HepG2 (cell line): ENCODE measurements around the gene GLYATL1B. TPM values are rescaled to one million over a fixed set of nuclear protein-coding genes. Genes with fewer than 3 reads are reported as not detected.
"Not testable (repeated sequence)": the region's sequence is repeated elsewhere in the genome, so short reads cannot be mapped to it uniquely, and the experiment has no call there.

Source experiments
- ATAC-seq: fragments of 200-7000 bp; cut with Tn5 transposase; 3 replicates; pipeline ENCODE4 v1.9.1; 2020; ENCODE audit warnings: mild to moderate bottlenecking, moderate library complexity
- BruUV-seq: library from RNA; stranded (reverse); fragments of 400-500 nt; replicated peaks from 2 replicates; lab custom pipeline; 2021; lab: Mats Ljungman, UMichigan
- CTCF ChIA-PET: fragments of 300-600 bp; formaldehyde crosslinking; extraction: SDS; loops from one replicate; lab custom pipeline; 2021; ENCODE audit warnings: low total read pairs, inconsistent platforms, low intra/inter-chr PET ratio; lab: Yijun Ruan, JAX
- POLR2A ChIA-PET: fragments of 350-600 bp; sonication (Branson Sonifier 250); formaldehyde crosslinking; loops from one replicate; lab custom pipeline; 2020; ENCODE audit warnings: antibody characterized with exemption, inconsistent platforms; lab: Yijun Ruan, JAX
- DNase-seq: peaks from one replicate; pipeline ENCODE4 v3.0.0-alpha.2; 2015; ENCODE audit warnings: low spot score
- FAIRE-seq: peaks from 3 replicates; lab custom pipeline; 2011; peaks lifted over from hg19 to GRCh38; lab: Jason Lieb, UNC
- H2AFZ ChIP-seq: one replicate; pipeline ENCODE4 v1.6.1; 2011; ENCODE audit warnings: low read length, inconsistent platforms
- H3K27ac ChIP-seq: fragments of 300-600 bp; 3 replicates; pipeline ENCODE4 v1.8.0; 2011; ENCODE audit warnings: mixed run types, mild to moderate bottlenecking, mixed read lengths, low read length, inconsistent platforms; ENCODE audit not compliant: insufficient read depth; ENCODE audit errors: extremely low read length
- H3K27me3 ChIP-seq, 2 experiments: fragments of 200-600 bp in 1 of 2; 2 replicates in 1 of 2; 3 replicates in 1 of 2; pipeline versions ENCODE4 v1.6.0 to v1.8.0; 2011; ENCODE audit warnings: low read length in 2 of 2, mild to moderate bottlenecking in 2 of 2, moderate library complexity in 2 of 2, inconsistent platforms in 1 of 2; ENCODE audit not compliant: insufficient read depth in 2 of 2, control insufficient read depth in 1 of 2
- H3K36me3 ChIP-seq, 2 experiments: fragments of 200-600 bp in 1 of 2; replicated peaks in 1 of 2; 2 replicates in 1 of 2; 3 replicates in 1 of 2; pipeline versions ENCODE4 v1.5.1 to v1.8.0; 2011; ENCODE audit warnings: low read length in 2 of 2, inconsistent platforms in 1 of 2; ENCODE audit not compliant: insufficient read depth in 2 of 2, control insufficient read depth in 1 of 2
- H3K4me1 ChIP-seq: 2 replicates; pipeline ENCODE4 v1.5.1; 2012; ENCODE audit warnings: low read length, inconsistent platforms; ENCODE audit not compliant: insufficient read depth
- H3K4me2 ChIP-seq: 2 replicates; pipeline ENCODE4 v1.6.0; 2011; ENCODE audit warnings: low read depth, low read length, inconsistent platforms
- H3K4me3 ChIP-seq, 3 experiments: fragments of 200-600 bp in 1 of 3; sonication (generic), shearing (Covaris generic) in 1 of 3; replicated peaks in 1 of 3; 2 replicates each; pipeline ENCODE4 v1.5.1; 2011 to 2016; ENCODE audit warnings: low read length in 3 of 3, inconsistent platforms in 2 of 3, low read depth in 2 of 3, mild to moderate bottlenecking in 2 of 3, control low read depth in 1 of 3, mixed read lengths in 1 of 3; ENCODE audit not compliant: insufficient read depth in 1 of 3
- H3K79me2 ChIP-seq: one replicate; pipeline ENCODE4 v1.6.1; 2011; ENCODE audit warnings: low read length, inconsistent platforms; ENCODE audit not compliant: insufficient read depth
- H3K9ac ChIP-seq: 2 replicates; pipeline ENCODE4 v1.6.0; 2011; ENCODE audit warnings: mild to moderate bottlenecking, low read depth, low read length, inconsistent platforms; ENCODE audit not compliant: insufficient read depth
- H3K9me3 ChIP-seq: 2 replicates; pipeline ENCODE4 v1.5.1; 2012; ENCODE audit warnings: mild to moderate bottlenecking, low read length
- H4K20me1 ChIP-seq: 2 replicates; pipeline ENCODE4 v1.6.0; 2011; ENCODE audit warnings: inconsistent platforms, mild to moderate bottlenecking, low read length, moderate library complexity; ENCODE audit not compliant: insufficient read depth
- DR1 ChIP-seq: sonication (generic); formaldehyde crosslinking; IDR thresholded peaks from 2 replicates; pipeline ENCODE4 v1.8.0; 2021; ENCODE audit warnings: mild to moderate bottlenecking, missing genetic modification reagents, inconsistent platforms
- E2F1 ChIP-seq: sonication (generic); formaldehyde crosslinking; IDR thresholded peaks from 2 replicates; pipeline ENCODE4 v1.5.0; 2020; ENCODE audit warnings: missing genetic modification reagents
- KLF12 ChIP-seq: sonication (generic); formaldehyde crosslinking; IDR thresholded peaks from 2 replicates; pipeline ENCODE4 v1.4.0; 2020; ENCODE audit warnings: missing genetic modification reagents, borderline replicate concordance
- RXRB ChIP-seq: IDR thresholded peaks from 2 replicates; pipeline ENCODE4 v1.6.1; 2016; ENCODE audit warnings: borderline replicate concordance, missing genetic modification reagents, missing compliant biosample characterization
- ZNF670 ChIP-seq: sonication (generic); formaldehyde crosslinking; IDR thresholded peaks from 2 replicates; pipeline ENCODE4 v1.8.0; 2022; ENCODE audit warnings: mild to moderate bottlenecking, missing genetic modification reagents, borderline replicate concordance
- WGBS: methylation state at CpG from one replicate; pipeline ENCODE4 v1.1.6; 2017; ENCODE audit warnings: low lambda C conversion rate; 5-methylcytosine and 5-hydroxymethylcytosine counted together
- in situ Hi-C: cut with HindIII; loops from 2 replicates; pipeline ENCODE4 v1.10.0; 2017; ENCODE audit warnings: low pct_unique_long_range_greater_than_20kb; ENCODE audit not compliant: extremely low pct_ligation_motif_present
- intact Hi-C: fragments of 100-400 bp; cut with micrococcal nuclease; formaldehyde crosslinking; loops from one replicate; pipeline ENCODE4 v1.10.0; 2022; ENCODE audit not compliant: unreplicated experiment
- polyA plus RNA-seq, 8 experiments: library from polyadenylated mRNA; depleted of rRNA in 3 of 8; stranded (reverse) in 7 of 8; unstranded in 1 of 8; fragments of >200 nt; fragmentation: Illumina TruSeq in 4 of 8; extraction: Trizol in 4 of 8; gene quantifications; 2 replicates each; pipeline versions ENCODE4 v1.2.1 to v1.2.3, GENCODE V29; 2011 to 2016; ENCODE audit warnings: low read depth in 4 of 8, missing spikeins in 1 of 8, mixed read lengths in 1 of 8; ENCODE audit not compliant: insufficient read depth in 1 of 8
- total RNA-seq, 5 experiments: library from RNA; depleted of rRNA; stranded (reverse); fragments of >200 nt; fragmentation: Illumina TruSeq; extraction: Trizol; gene quantifications; 2 replicates each; pipeline ENCODE4 v1.2.3, GENCODE V29; 2016; ENCODE audit warnings: low read depth in 1 of 5
- TF ChIP-seq, protein P1 (sequence below): fragments of 450-650 bp; IDR thresholded peaks from 2 replicates; pipeline ENCODE4 v1.6.1; 2017; ENCODE audit warnings: mild to moderate bottlenecking

The GLYATL1B gene
- total and polyA plus RNA-seq, 2 of the 13 experiments (the other 11 are each of a cell fraction or from before 2014, with no cell fraction given), result not detected

GRCh38 chr11:59080421-59080820, 5.7 kb upstream of the GLYATL1B start:
- H3K4me1 ChIP-seq, H3K27ac ChIP-seq, FAIRE-seq, H3K4me2 ChIP-seq, H3K27me3 ChIP-seq, H3K4me3 ChIP-seq, POLR2A ChIA-PET, in situ Hi-C loops, H4K20me1 ChIP-seq, H3K79me2 ChIP-seq, intact Hi-C loops, ATAC-seq, H2AFZ ChIP-seq, H3K9me3 ChIP-seq, CTCF ChIA-PET, DNase-seq, BruUV-seq, H3K9ac ChIP-seq, H3K36me3 ChIP-seq: not testable (repeated sequence)
- 22% methylated on average over 1 of the region's 2 CpGs for WGBS

DNA sequence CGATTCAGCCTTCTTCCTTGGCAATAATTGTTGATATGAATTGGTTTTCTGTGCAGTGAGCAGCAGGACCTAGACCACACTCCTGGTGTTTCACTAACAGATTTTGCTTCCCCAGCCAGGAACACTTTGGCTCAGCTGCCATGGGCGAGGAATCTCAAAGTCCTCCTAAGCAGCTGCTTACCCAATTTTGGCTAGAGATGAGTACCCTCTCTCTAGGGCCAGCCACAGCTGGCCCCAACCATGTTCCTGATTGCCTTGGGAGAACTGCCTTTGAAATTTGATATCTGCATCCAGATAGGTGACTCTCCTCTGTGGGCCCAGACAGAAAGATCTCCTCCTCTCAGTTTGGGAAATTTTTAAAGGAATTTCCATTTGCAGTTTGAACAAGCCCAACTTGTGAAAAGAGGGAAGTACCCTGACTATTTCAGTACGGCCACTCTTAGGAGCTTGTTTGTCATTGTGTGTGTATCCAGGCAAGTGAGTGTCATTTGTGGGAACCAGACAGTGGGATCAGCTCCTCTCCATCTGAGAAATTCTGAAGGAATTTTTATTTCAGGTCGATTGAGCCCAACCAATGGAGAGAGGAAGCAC, 4.6 kb upstream of the GLYATL1B start:
- CTCF ChIA-PET, intact Hi-C loops, H3K4me1 ChIP-seq: not testable (repeated sequence)

GRCh38 chr11:59088162-59088561, 2.1 kb downstream of the GLYATL1B start:
- FAIRE-seq (no peak), DNase-seq (no peak), ATAC-seq (no peak)
- ChIA-PET POLR2A (no interaction called here), CTCF (no interaction called here)
- Histone ChIP-seq H3K36me3 (no peaks in the 10 kb centered on the region), H3K79me2 (no peaks in the 10 kb centered on the region), H3K9ac (no peak overlapping the region), H3K4me2 (no peak overlapping the region), H3K27me3 (no peaks in the 10 kb centered on the region), H3K4me1 (no peaks in the 10 kb centered on the region), H4K20me1 (no peaks in the 10 kb centered on the region), H3K4me3 (no peak overlapping the region), H3K27ac (no peak overlapping the region), H3K9me3 (no peaks in the 10 kb centered on the region), H2AFZ (no peak overlapping the region)
- intact Hi-C loops (no loop called here), in situ Hi-C loops (no loop called here)
- 12% methylated on average over 4 of the region's 4 CpGs for WGBS
- BruUV-seq, result no TSS peak
- TF ChIP-seq DR1 (CRISPR knock-in tag) (no peak), KLF12 (no peak), E2F1 (no peak), ZNF670 (no peak), RXRB (no peak)
- TF ChIP-seq, protein P1, sequence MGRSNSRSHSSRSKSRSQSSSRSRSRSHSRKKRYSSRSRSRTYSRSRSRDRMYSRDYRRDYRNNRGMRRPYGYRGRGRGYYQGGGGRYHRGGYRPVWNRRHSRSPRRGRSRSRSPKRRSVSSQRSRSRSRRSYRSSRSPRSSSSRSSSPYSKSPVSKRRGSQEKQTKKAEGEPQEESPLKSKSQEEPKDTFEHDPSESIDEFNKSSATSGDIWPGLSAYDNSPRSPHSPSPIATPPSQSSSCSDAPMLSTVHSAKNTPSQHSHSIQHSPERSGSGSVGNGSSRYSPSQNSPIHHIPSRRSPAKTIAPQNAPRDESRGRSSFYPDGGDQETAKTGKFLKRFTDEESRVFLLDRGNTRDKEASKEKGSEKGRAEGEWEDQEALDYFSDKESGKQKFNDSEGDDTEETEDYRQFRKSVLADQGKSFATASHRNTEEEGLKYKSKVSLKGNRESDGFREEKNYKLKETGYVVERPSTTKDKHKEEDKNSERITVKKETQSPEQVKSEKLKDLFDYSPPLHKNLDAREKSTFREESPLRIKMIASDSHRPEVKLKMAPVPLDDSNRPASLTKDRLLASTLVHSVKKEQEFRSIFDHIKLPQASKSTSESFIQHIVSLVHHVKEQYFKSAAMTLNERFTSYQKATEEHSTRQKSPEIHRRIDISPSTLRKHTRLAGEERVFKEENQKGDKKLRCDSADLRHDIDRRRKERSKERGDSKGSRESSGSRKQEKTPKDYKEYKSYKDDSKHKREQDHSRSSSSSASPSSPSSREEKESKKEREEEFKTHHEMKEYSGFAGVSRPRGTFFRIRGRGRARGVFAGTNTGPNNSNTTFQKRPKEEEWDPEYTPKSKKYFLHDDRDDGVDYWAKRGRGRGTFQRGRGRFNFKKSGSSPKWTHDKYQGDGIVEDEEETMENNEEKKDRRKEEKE, result no peak

More for the DNA sequence above, 4.6 kb upstream of the GLYATL1B start:
- DNase-seq, H3K9ac ChIP-seq, H3K4me3 ChIP-seq, H4K20me1 ChIP-seq, H3K27me3 ChIP-seq, H3K9me3 ChIP-seq, ATAC-seq, H3K36me3 ChIP-seq, in situ Hi-C loops, BruUV-seq, H3K27ac ChIP-seq, H3K79me2 ChIP-seq, FAIRE-seq, H3K4me2 ChIP-seq, H2AFZ ChIP-seq, POLR2A ChIA-PET: not testable (repeated sequence)
- 2% methylated on average over 4 of the region's 4 CpGs for WGBS
